Upper lobe of right lung (tissue), 1 donor: ENCODE measurements around the gene ABHD12B. TPM values are rescaled to one million over a fixed set of nuclear protein-coding genes. Genes with fewer than 3 reads are reported as not detected.

Experiments
- ATAC-seq: fragments of 200-7000 bp; cut with Tn5 transposase; one replicate; pipeline ENCODE4 v1.9.1; 2020; ENCODE audit warnings: mild to moderate bottlenecking, moderate library complexity
- DNase-seq: peaks from one replicate; pipeline ENCODE4 v3.0.0-alpha.2; 2020
- H3K27ac ChIP-seq: fragments of 200-600 bp; one replicate; pipeline ENCODE4 v1.8.0; 2022
- H3K27me3 ChIP-seq: fragments of 200-600 bp; one replicate; pipeline ENCODE4 v1.8.0; 2022; ENCODE audit warnings: mild to moderate bottlenecking
- H3K36me3 ChIP-seq: fragments of 200-600 bp; one replicate; pipeline ENCODE4 v1.8.0; 2022
- H3K4me1 ChIP-seq: fragments of 200-600 bp; one replicate; pipeline ENCODE4 v1.8.0; 2022
- H3K4me3 ChIP-seq: fragments of 200-600 bp; one replicate; pipeline ENCODE4 v1.8.0; 2022; ENCODE audit warnings: mild to moderate bottlenecking
- H3K9me3 ChIP-seq: fragments of 200-600 bp; one replicate; pipeline ENCODE4 v1.8.0; 2022
- CTCF ChIP-seq: fragments of 200-600 bp; IDR thresholded peaks from one replicate; pipeline ENCODE4 v1.8.0; 2022; ENCODE audit warnings: antibody characterized with exemption
- intact Hi-C: fragments of 100-400 bp; cut with DNase I; formaldehyde crosslinking; loops from one replicate; pipeline ENCODE4 v1.11.0; 2022
- total RNA-seq: library from RNA; stranded (reverse); fragmentation: NEBNext Ultra II Directional; extraction: Animal tissue kit (Norgen Biotek cat#: 25700); gene quantifications from one replicate; pipeline ENCODE4 v1.2.1, GENCODE V29; 2021
- donor health status: DM: no; HTN: yes; CAD: no; lungs with severe emphysema.

ABHD12B gene
- total RNA-seq, 1 donor from 2014 or later = 0.43 TPM

DNA sequence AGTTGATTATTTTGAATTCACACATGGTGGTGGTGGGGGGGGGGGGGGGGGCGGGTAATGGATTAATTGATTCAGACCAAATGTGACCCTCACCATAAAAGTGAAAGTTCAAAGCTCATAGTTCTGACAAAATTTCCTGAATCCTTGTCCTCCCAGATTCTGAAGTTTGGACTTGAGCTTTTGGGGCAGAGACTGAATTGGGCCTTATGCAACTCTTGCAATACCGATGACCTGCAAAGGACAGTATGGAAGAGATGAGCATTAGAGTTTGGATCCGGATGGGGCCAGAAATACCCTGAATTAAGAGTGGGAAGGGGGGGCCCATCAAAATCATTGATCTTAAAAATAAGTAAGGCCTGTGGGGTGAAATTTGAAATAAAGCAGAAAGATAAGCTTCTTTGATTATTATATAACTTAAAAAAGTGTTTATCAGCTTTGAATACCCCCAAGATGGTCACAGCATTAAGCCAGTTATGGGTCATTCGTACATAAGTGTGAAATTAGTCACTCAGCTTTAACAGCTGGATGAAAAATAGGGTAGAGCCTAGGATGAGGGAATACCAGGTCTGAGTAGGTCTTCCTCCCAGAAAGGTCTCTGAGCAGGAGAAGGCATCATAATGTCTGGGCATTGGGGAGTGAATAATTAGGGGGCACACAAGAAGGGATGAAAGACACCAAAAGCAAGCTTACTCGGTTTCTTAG, 74.5 kb downstream of the ABHD12B start:
- Histone ChIP-seq H3K4me3 (no peak overlapping the region), H3K9me3 (no peaks in the 10 kb centered on the region), H3K27me3 (no peaks in the 10 kb centered on the region), H3K27ac (no peak overlapping the region), H3K4me1 (peaks cover 12% of the 10 kb centered on the region), H3K36me3 (no peaks in the 10 kb centered on the region)
- ATAC-seq = no peak
- intact Hi-C loops = no loop called here
- no peak for TF ChIP-seq CTCF
- no peak for DNase-seq

DNA sequence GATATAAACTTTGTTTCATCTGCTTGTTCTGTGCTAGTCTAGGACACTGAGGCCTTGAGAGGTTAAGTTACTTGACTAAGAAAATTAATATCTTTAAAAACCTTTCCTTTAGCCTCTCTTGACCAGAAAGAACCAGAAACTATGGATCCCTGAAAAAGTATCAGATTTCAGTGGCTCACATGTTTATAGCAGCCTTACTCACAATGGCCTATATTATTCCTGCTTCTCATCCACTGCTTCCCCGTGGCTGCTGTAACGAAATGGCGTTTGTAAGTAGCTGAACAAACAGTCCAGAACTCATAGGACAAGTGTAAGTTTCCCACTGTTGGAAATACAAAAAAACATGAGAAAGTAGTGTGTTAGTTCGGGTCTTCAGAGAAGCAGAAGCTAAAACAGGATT, 75.6 kb downstream of the ABHD12B start:
- no peak for ATAC-seq
- no peaks in the 10 kb centered on the region for H3K36me3 ChIP-seq
- H3K9me3 ChIP-seq = no peaks in the 10 kb centered on the region
- DNase-seq = no peak
- no peak overlapping the region for H3K27ac ChIP-seq
- H3K4me1 ChIP-seq = peaks cover 12% of the 10 kb centered on the region
- H3K4me3 ChIP-seq = no peak overlapping the region
- intact Hi-C loops = no loop called here
- H3K27me3 ChIP-seq = no peaks in the 10 kb centered on the region
- no peak for TF ChIP-seq CTCF

GRCh38 chr14:50948205-50948604, 76.4 kb downstream of the ABHD12B start:
- no peaks in the 10 kb centered on the region for H3K27me3 ChIP-seq
- no peaks in the 10 kb centered on the region for H3K36me3 ChIP-seq
- TF ChIP-seq CTCF = no peak
- intact Hi-C loops = no loop called here
- no peaks in the 10 kb centered on the region for H3K9me3 ChIP-seq
- H3K27ac ChIP-seq = no peak overlapping the region
- no peak overlapping the region for H3K4me3 ChIP-seq
- peaks cover 8% of the 10 kb centered on the region for H3K4me1 ChIP-seq
- DNase-seq (no peak), ATAC-seq (no peak)

DNA sequence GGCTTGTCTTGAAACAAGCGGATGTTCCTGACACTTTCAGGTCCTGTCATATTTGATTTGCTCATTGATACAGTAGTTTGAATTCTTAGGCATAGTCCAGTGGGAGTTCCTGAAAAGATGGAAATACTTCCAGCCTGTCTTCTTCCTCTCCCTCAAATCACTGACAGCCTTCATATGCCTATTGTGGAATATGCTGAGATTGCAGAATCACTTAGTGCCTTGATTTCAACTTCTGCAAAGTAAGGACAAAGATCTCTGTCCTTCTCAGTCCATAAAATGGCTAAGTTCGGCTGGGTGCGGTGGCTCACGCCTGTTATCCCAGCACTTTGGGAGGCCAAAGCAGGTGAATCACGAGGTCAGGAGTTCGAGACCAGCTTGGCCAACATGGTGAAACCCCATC, 79.2 kb downstream of the ABHD12B start:
- ATAC-seq = peak; percentile 27
- no peaks in the 10 kb centered on the region for H3K27me3 ChIP-seq
- DNase-seq = no peak
- intact Hi-C loops = no loop called here
- no peak for TF ChIP-seq CTCF
- no peaks in the 10 kb centered on the region for H3K36me3 ChIP-seq
- H3K27ac ChIP-seq = no peak overlapping the region
- peaks cover 9% of the 10 kb centered on the region for H3K4me1 ChIP-seq
- no peaks in the 10 kb centered on the region for H3K9me3 ChIP-seq
- no peak overlapping the region for H3K4me3 ChIP-seq

DNA sequence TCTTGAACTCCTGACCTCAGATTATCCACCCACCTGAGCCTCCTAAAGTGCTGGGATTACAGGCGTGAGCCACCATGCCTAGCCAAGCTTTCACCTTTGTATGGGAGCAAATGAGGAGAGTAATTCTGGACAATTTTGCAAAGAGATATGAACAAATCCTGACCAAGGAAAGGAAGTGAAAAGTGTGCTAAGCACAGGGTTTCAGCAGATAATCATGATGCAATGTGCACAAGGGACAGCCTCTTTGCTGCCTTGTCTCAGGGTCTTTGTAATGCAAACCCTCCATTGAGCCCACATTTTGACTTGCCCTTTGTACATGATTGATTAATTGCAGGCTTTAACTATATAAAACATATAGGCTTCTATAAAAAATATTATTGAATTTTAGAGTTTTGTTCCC, 81.6 kb downstream of the ABHD12B start:
- peak; percentile 28 for ATAC-seq
- no peaks in the 10 kb centered on the region for H3K27me3 ChIP-seq
- no peak for TF ChIP-seq CTCF
- peaks cover 9% of the 10 kb centered on the region for H3K4me1 ChIP-seq
- no peaks in the 10 kb centered on the region for H3K9me3 ChIP-seq
- DNase-seq = no peak
- H3K36me3 ChIP-seq = no peaks in the 10 kb centered on the region
- H3K27ac ChIP-seq = no peak overlapping the region
- no peak overlapping the region for H3K4me3 ChIP-seq
- intact Hi-C loops = no loop called here

Other genes starting within 250 kb of the ABHD12B start
- gene SAV1, start 203.7 kb upstream of the ABHD12B start, total RNA-seq = 42.8 TPM
- gene NIN, start 40.9 kb upstream of the ABHD12B start, total RNA-seq = 37.5 TPM
- 46.3 TPM for gene PYGL, start 72.4 kb downstream of the ABHD12B start, total RNA-seq
- gene TRIM9, start 223.1 kb downstream of the ABHD12B start, total RNA-seq = 0.32 TPM